A549 (cell line): Measurements from ENCODE around the gene FAM151B.
"Not testable (repeated sequence)": the region's sequence is repeated elsewhere in the genome, so short reads cannot be mapped to it uniquely, and the experiment has no call there.

ENCODE experiments used
- CTCF ChIP-seq: fragments of >200 bp; sonication (Bioruptor Twin); formaldehyde crosslinking; IDR thresholded peaks from 3 replicates; pipeline ENCODE4 v1.5.1; 2016
- HDAC2 ChIP-seq: fragments of 200-600 bp; sonication (generic); IDR thresholded peaks from 2 replicates; pipeline ENCODE4 v1.6.1; 2016
- MAZ ChIP-seq: fragments of 150-350 bp; IDR thresholded peaks from 2 replicates; pipeline ENCODE4 v1.6.1; 2014; ENCODE audit warnings: antibody characterized with exemption, low read depth, low read length, borderline replicate concordance
- NFE2L2 ChIP-seq: fragments of 150-350 bp; conservative IDR thresholded peaks from 2 replicates; pipeline ENCODE4 v1.6.1; 2014; ENCODE audit warnings: low read length
- POLR2A ChIP-seq: IDR thresholded peaks from 2 replicates; pipeline ENCODE4 v1.6.1; 2012; ENCODE audit warnings: mild to moderate bottlenecking, low read length
- POLR2AphosphoS2 ChIP-seq: conservative IDR thresholded peaks from 2 replicates; pipeline ENCODE4 v1.6.1; 2012; ENCODE audit warnings: low read length, improper control_type of control experiment, inconsistent platforms

GRCh38 chr5:80493443-80493842 lies 5.5 kb downstream of the FAM151B start:
- not testable (repeated sequence) for TF ChIP-seq MAZ, NFE2L2, HDAC2, POLR2AphosphoS2, POLR2A, CTCF
